ENCODE results near the gene DDAH1. TPM values are rescaled to one million over a fixed set of nuclear protein-coding genes. Genes with fewer than 3 reads are reported as not detected.

DDAH1 gene
- total RNA-seq, 1 experiment from 2014 or later, result 36.3 TPM

DNA sequence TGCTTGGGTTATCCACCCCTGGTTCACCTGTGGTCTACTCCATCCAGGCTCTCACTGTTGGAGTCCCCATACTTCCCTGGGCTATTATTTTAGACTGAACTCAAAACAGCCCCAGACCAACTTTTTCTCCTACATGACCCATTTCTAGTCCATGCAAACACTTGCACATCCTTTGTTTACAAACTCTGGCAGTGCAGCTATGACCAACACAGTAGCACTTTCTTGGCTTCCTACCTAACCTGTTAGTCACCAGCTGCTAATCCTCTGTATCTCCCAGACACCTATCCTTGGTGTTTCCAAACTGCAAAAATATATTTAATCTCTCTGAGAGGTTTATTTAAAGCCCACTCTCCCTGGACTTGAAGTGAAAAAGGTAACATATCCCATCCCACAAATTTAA lies 90.8 kb downstream of the DDAH1 start:
- no peak overlapping the region for H3K56ac ChIP-seq (ENCODE audit: insufficient read length, low read depth, low read length)
- Mint-ChIP-seq H3K4me1 (peaks cover 9 to 18% of the 10 kb centered on the region in 2 experiments), H3K27ac (no peak overlapping the region), H3K9me3 (no peaks in the 10 kb centered on the region), H3K27me3 (ENCODE audit: low read depth) (no peaks in the 10 kb centered on the region), H3K36me3 (ENCODE audit: insufficient read depth in 1 of 3, low read depth in 3 of 3) (no peaks in the 10 kb centered on the region), H3K4me3 (no peak overlapping the region)
- no peak overlapping the region for H3K18ac ChIP-seq (ENCODE audit: insufficient read length, low read depth, low read length)
- H2BK5ac ChIP-seq (ENCODE audit: insufficient read length, low read length), result no peak overlapping the region
- H3K27ac ChIP-seq (ENCODE audit: insufficient read length, low read depth, low read length), result no peak overlapping the region
- no peak for DNase-seq
- H3K23ac ChIP-seq (ENCODE audit: insufficient read length, low read depth, low read length), result no peak overlapping the region
- no peaks in the 10 kb centered on the region for H3K79me1 ChIP-seq (ENCODE audit: insufficient read depth, low read depth, low read length, poor library complexity, severe bottlenecking)
- H2AK5ac ChIP-seq (ENCODE audit: insufficient read length, low read length), result no peak overlapping the region
- H3K79me2 ChIP-seq (ENCODE audit: insufficient read depth, low read length), result no peaks in the 10 kb centered on the region
- no peak overlapping the region for H2BK20ac ChIP-seq (ENCODE audit: low read depth, low read length, poor library complexity, severe bottlenecking)
- H3K23me2 ChIP-seq (ENCODE audit: insufficient read length, low read depth, low read length, poor library complexity, severe bottlenecking), result no peaks in the 10 kb centered on the region
- no peak overlapping the region for H3K9ac ChIP-seq (ENCODE audit: extremely low read depth, insufficient read length, low read length)
- H3K27me3 ChIP-seq (ENCODE audit: insufficient read depth, low read length), result no peaks in the 10 kb centered on the region
- H3K14ac ChIP-seq (ENCODE audit: insufficient read depth, low read length), result no peak overlapping the region
- no peak overlapping the region for H2BK120ac ChIP-seq (ENCODE audit: low read depth, low read length, poor library complexity, severe bottlenecking)
- no peak overlapping the region for H4K91ac ChIP-seq (ENCODE audit: insufficient read length, low read depth, low read length)
- TF ChIP-seq, protein P1, sequence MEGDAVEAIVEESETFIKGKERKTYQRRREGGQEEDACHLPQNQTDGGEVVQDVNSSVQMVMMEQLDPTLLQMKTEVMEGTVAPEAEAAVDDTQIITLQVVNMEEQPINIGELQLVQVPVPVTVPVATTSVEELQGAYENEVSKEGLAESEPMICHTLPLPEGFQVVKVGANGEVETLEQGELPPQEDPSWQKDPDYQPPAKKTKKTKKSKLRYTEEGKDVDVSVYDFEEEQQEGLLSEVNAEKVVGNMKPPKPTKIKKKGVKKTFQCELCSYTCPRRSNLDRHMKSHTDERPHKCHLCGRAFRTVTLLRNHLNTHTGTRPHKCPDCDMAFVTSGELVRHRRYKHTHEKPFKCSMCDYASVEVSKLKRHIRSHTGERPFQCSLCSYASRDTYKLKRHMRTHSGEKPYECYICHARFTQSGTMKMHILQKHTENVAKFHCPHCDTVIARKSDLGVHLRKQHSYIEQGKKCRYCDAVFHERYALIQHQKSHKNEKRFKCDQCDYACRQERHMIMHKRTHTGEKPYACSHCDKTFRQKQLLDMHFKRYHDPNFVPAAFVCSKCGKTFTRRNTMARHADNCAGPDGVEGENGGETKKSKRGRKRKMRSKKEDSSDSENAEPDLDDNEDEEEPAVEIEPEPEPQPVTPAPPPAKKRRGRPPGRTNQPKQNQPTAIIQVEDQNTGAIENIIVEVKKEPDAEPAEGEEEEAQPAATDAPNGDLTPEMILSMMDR (conservative IDR thresholded peaks at IDR 0.05), result no peak
- no peak overlapping the region for H2BK15ac ChIP-seq (ENCODE audit: low read depth, low read length)
- H3T11ph ChIP-seq (ENCODE audit: low read length), result no peak overlapping the region
- no peaks in the 10 kb centered on the region for H3K9me3 ChIP-seq (ENCODE audit: control insufficient read depth, low read depth, low read length)
- no peak overlapping the region for H3K4me2 ChIP-seq (ENCODE audit: insufficient read depth, insufficient read length, low read length)
- H4K8ac ChIP-seq (replicated peaks; ENCODE audit: insufficient read length, low read depth, low read length), result no peak overlapping the region
- H4K5ac ChIP-seq (ENCODE audit: insufficient read length, low read depth, low read length), result no peak overlapping the region
- H3K4ac ChIP-seq (ENCODE audit: low read depth, low read length), result no peak overlapping the region
- 0 out of 2 replicates have a peak, but pooled peaks cover 4% of the 10 kb centered on the region for H3K4me1 ChIP-seq (ENCODE audit: insufficient read depth, low read length)
- no peak overlapping the region for H2BK12ac ChIP-seq (ENCODE audit: insufficient read length, low read depth, low read length)
- no peak overlapping the region for H2AFZ ChIP-seq (ENCODE audit: low read length)
- no peaks in the 10 kb centered on the region for H4K20me1 ChIP-seq (ENCODE audit: control insufficient read depth, insufficient read depth, insufficient read length)

Measured in H9 (cell line).